Measurements from ENCODE around the gene EVL.

GRCh38 chr14:100160534-100160916 is 95.3 kb downstream of the EVL start:
- TF ChIP-seq POLR2A (IDR thresholded peaks at IDR 0.05; ENCODE audit: low read depth, low read length) (no peak), POLR2AphosphoS5 (IDR thresholded peaks at IDR 0.05; ENCODE audit: low read depth, low read length) (no peak)

Data from GM12891 (cell line).